ENCODE measurements around the gene MICU1. TPM values are rescaled to one million over a fixed set of nuclear protein-coding genes. Genes with fewer than 3 reads are reported as not detected.

Gene MICU1
- total RNA-seq, 2 experiments from 2014 or later, result 9.4 to 12.1 TPM

DNA sequence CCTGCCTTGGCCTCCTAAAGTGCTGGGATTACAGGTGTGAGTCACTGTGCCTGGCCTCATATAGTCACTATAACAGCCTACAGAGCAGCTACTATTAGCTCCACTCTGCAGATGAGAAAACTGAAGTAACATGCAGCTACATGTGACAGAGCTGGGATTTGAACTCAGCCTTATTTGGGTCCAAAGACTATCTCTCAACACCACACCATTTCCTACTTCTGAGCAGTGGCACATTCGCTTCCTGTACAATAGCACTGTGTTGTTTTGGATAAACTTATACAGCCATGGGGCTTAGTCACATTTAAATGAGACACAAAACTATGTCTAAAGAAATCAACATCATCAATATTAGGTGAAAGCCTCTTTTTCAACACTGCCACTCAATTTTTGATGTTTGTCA is 201.3 kb downstream of the MICU1 start:
- CTCF ChIA-PET, result no interaction called here
- Mint-ChIP-seq H3K9me3 (peaks cover 5% of the 10 kb centered on the region), H3K36me3 (ENCODE audit: low read depth) (peaks cover 41% of the 10 kb centered on the region), H3K4me3 (no peak overlapping the region), H3K27me3 (no peaks in the 10 kb centered on the region), H3K27ac (no peak overlapping the region), H3K4me1 (ENCODE audit: low read depth) (no peaks in the 10 kb centered on the region)
- intact Hi-C loops (cut with DNase I, micrococcal nuclease), result no loop called here
- Histone ChIP-seq H3K27me3 (ENCODE audit: control insufficient read depth in 1 of 2, insufficient read depth in 2 of 2, low read length in 2 of 2) (no peaks in the 10 kb centered on the region), H3K4me3 (ENCODE audit: low read length) (no peak overlapping the region), H3K36me3 (ENCODE audit: insufficient read depth, low read length) (peaks cover 17% of the 10 kb centered on the region), H3K4me1 (ENCODE audit: insufficient read depth, low read length) (no peaks in the 10 kb centered on the region), H3K9me3 (ENCODE audit: control insufficient read depth in 1 of 2, insufficient read depth in 1 of 2, low read length in 2 of 2) (no peaks in the 10 kb centered on the region), H3K27ac (ENCODE audit: low read depth in 1 of 2, low read length in 2 of 2) (no peak overlapping the region)
- TF ChIP-seq, protein P1, sequence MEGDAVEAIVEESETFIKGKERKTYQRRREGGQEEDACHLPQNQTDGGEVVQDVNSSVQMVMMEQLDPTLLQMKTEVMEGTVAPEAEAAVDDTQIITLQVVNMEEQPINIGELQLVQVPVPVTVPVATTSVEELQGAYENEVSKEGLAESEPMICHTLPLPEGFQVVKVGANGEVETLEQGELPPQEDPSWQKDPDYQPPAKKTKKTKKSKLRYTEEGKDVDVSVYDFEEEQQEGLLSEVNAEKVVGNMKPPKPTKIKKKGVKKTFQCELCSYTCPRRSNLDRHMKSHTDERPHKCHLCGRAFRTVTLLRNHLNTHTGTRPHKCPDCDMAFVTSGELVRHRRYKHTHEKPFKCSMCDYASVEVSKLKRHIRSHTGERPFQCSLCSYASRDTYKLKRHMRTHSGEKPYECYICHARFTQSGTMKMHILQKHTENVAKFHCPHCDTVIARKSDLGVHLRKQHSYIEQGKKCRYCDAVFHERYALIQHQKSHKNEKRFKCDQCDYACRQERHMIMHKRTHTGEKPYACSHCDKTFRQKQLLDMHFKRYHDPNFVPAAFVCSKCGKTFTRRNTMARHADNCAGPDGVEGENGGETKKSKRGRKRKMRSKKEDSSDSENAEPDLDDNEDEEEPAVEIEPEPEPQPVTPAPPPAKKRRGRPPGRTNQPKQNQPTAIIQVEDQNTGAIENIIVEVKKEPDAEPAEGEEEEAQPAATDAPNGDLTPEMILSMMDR (IDR thresholded peaks at IDR 0.05), result no peak
- no peak for DNase-seq
- no peak for ATAC-seq (ENCODE audit: poor library complexity)
- POLR2A ChIA-PET, result no interaction called here

DNA sequence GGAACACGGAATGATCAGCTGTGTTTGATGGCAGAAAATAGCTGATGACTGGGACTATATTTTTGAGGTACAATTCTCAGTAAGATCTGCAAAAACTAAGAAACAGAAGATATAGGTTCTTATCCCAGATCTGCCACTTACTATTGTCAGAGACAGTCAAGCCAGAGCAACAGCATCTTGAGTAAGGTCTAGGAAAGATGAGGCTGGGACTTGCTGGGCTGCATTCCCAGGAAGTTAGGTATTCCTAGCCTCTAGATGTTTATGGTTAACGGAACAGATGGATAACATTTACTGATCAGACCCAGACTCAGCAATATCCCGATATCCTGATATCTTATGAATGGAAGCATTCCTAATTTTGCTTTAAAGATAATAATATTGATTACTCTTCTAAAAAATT is 202.5 kb downstream of the MICU1 start:
- Histone ChIP-seq H3K27me3 (ENCODE audit: control insufficient read depth in 1 of 2, insufficient read depth in 2 of 2, low read length in 2 of 2) (no peaks in the 10 kb centered on the region), H3K36me3 (ENCODE audit: insufficient read depth, low read length) (peaks cover 17% of the 10 kb centered on the region), H3K27ac (ENCODE audit: low read depth in 1 of 2, low read length in 2 of 2) (no peak overlapping the region), H3K4me3 (ENCODE audit: low read length) (no peak overlapping the region), H3K9me3 (ENCODE audit: control insufficient read depth in 1 of 2, insufficient read depth in 1 of 2, low read length in 2 of 2) (no peaks in the 10 kb centered on the region), H3K4me1 (ENCODE audit: insufficient read depth, low read length) (no peaks in the 10 kb centered on the region)
- Mint-ChIP-seq H3K27me3 (no peaks in the 10 kb centered on the region), H3K9me3 (peaks cover 5% of the 10 kb centered on the region), H3K36me3 (ENCODE audit: low read depth) (peaks cover 50% of the 10 kb centered on the region), H3K4me1 (ENCODE audit: low read depth) (no peaks in the 10 kb centered on the region), H3K27ac (no peak overlapping the region), H3K4me3 (no peak overlapping the region)
- intact Hi-C loops (cut with DNase I, micrococcal nuclease), result no loop called here
- TF ChIP-seq, protein P1 (IDR thresholded peaks at IDR 0.05), result no peak
- ChIA-PET CTCF (no interaction called here), POLR2A (no interaction called here)
- no peak for ATAC-seq (ENCODE audit: poor library complexity)
- DNase-seq, result no peak

DNA sequence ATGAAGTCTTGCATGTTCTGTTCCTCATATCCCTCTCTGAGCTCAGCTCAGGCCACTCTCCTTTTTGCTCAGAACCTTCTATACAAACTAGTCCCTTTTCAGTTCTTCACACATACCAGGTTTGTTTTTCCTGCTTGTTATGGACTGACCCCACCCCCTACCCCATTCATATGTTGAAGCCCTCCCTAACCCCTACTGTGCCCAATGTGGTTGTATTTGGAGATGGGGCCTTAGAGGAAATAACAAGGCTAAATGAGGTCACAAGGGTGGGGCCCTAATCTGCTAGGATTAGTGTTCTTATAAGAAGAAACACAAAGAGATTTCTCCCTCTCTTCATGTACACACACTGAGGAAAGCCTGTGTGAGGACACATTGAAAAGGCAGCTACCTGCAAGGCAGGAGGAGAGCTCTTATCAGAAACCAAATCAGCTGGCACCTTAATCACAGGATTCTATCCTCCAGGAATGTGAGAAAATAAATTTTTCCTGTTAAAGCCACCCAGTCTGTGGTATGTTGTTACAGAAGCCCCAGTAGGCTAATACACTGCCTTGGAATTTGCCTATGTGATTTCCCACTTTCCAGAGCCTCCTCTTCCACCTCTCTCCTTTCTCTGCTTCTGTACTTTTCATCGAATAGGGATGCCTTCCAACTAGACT is 203.9 kb downstream of the MICU1 start:
- H3K36me3 Mint-ChIP-seq (ENCODE audit: low read depth), result peaks cover 60% of the 10 kb centered on the region
- H3K27ac Mint-ChIP-seq, result no peak overlapping the region
- TF ChIP-seq, protein P1 (IDR thresholded peaks at IDR 0.05), result no peak
- ChIA-PET CTCF (interaction anchor here (0.6 kb wide), 1 partner anchor 12 kb away, joined by 3 read pairs; no protein-coding TSS in a partner anchor), POLR2A (no interaction called here)
- Histone ChIP-seq H3K27ac (ENCODE audit: low read depth in 1 of 2, low read length in 2 of 2) (no peak overlapping the region), H3K27me3 (ENCODE audit: control insufficient read depth in 1 of 2, insufficient read depth in 2 of 2, low read length in 2 of 2) (no peaks in the 10 kb centered on the region), H3K4me3 (ENCODE audit: low read length) (no peak overlapping the region), H3K9me3 (ENCODE audit: control insufficient read depth in 1 of 2, insufficient read depth in 1 of 2, low read length in 2 of 2) (no peaks in the 10 kb centered on the region), H3K4me1 (ENCODE audit: insufficient read depth, low read length) (no peaks in the 10 kb centered on the region), H3K36me3 (ENCODE audit: insufficient read depth, low read length) (peaks cover 17% of the 10 kb centered on the region)
- peaks cover 5% of the 10 kb centered on the region for H3K9me3 Mint-ChIP-seq
- no peak for DNase-seq
- intact Hi-C loops (cut with DNase I, micrococcal nuclease), result no loop called here
- H3K27me3 Mint-ChIP-seq, result no peaks in the 10 kb centered on the region
- no peak overlapping the region for H3K4me3 Mint-ChIP-seq
- no peaks in the 10 kb centered on the region for H3K4me1 Mint-ChIP-seq (ENCODE audit: low read depth)
- no peak for ATAC-seq (ENCODE audit: poor library complexity)
